Endothelial cell of umbilical vein (primary cell): ENCODE data around the gene CPNE8. TPM values are rescaled to one million over a fixed set of nuclear protein-coding genes. Genes with fewer than 3 reads are reported as not detected.

Experiments used
- BruUV-seq: library from RNA; stranded (reverse); fragments of 400-500 nt; replicated peaks from 2 replicates; lab custom pipeline; 2021; lab: Mats Ljungman, UMichigan
- CTCF ChIA-PET: fragments of 300-600, 350-600 bp; sonication (Branson Sonifier 250); formaldehyde crosslinking; loops from one replicate; lab custom pipeline; 2021; ENCODE audit warnings: antibody characterized with exemption, inconsistent platforms; lab: Charles Lee
- POLR2A ChIA-PET: fragments of 300-600, 350-600 bp; sonication (Branson Sonifier 250); formaldehyde crosslinking; loops from one replicate; lab custom pipeline; 2021; ENCODE audit warnings: antibody characterized with exemption, inconsistent platforms; lab: Charles Lee
- DNase-seq: peaks from one replicate; pipeline ENCODE4 v3.0.0-alpha.2; 2011; ENCODE audit warnings: low read depth, low spot score
- FAIRE-seq: peaks from 2 replicates; lab custom pipeline; 2011; peaks lifted over from hg19 to GRCh38; lab: Jason Lieb, UNC
- H2AFZ ChIP-seq: 2 replicates; pipeline ENCODE4 v1.6.0; 2012; ENCODE audit warnings: low read depth, low read length, control low read depth, inconsistent platforms
- H3K27ac ChIP-seq: 2 replicates; pipeline ENCODE4 v1.5.1; 2011; ENCODE audit warnings: low read depth, mild to moderate bottlenecking, control low read depth, low read length, moderate library complexity; ENCODE audit not compliant: insufficient read depth
- H3K27me3 ChIP-seq, 2 experiments: 2 replicates each; pipeline versions ENCODE4 v1.6.0 to v1.6.1; 2011; ENCODE audit warnings: low read length in 2 of 2, mixed read lengths in 1 of 2; ENCODE audit not compliant: control insufficient read depth in 2 of 2, insufficient read depth in 2 of 2
- H3K36me3 ChIP-seq, 2 experiments: 2 replicates in 1 of 2; 3 replicates in 1 of 2; pipeline ENCODE4 v1.5.1; 2011; ENCODE audit warnings: low read length in 2 of 2, mild to moderate bottlenecking in 1 of 2, moderate library complexity in 1 of 2; ENCODE audit not compliant: control insufficient read depth in 2 of 2, insufficient read depth in 2 of 2; ENCODE audit errors: extremely low read depth in 1 of 2
- H3K4me1 ChIP-seq: 3 replicates; pipeline ENCODE4 v1.5.1; 2011; ENCODE audit warnings: mild to moderate bottlenecking, low read length; ENCODE audit not compliant: control insufficient read depth, insufficient read depth; ENCODE audit errors: extremely low read depth
- H3K4me2 ChIP-seq: 2 replicates; pipeline ENCODE4 v1.6.1; 2011; ENCODE audit warnings: low read length, control low read depth, mixed read lengths; ENCODE audit not compliant: insufficient read depth
- H3K4me3 ChIP-seq, 3 experiments: fragments of 200-600 bp in 1 of 3; sonication (generic), shearing (Covaris generic) in 1 of 3; replicated peaks in 1 of 3; 2 replicates each; pipeline ENCODE4 v1.5.1; 2011 to 2016; ENCODE audit warnings: control low read depth in 3 of 3, low read length in 3 of 3, mild to moderate bottlenecking in 2 of 3, inconsistent platforms in 1 of 3, low read depth in 1 of 3, moderate library complexity in 1 of 3; ENCODE audit not compliant: insufficient read depth in 1 of 3
- H3K79me2 ChIP-seq: 2 replicates; pipeline ENCODE4 v1.6.0; 2012; ENCODE audit warnings: low read length, inconsistent platforms; ENCODE audit not compliant: control insufficient read depth, insufficient read depth
- H3K9ac ChIP-seq: replicated peaks from 2 replicates; pipeline ENCODE3; 2011; ENCODE audit warnings: low read length, control low read depth; ENCODE audit not compliant: insufficient read depth; ENCODE audit errors: extremely low read depth
- H3K9me1 ChIP-seq: replicated peaks from 3 replicates; pipeline ENCODE4 v1.6.0; 2011; ENCODE audit warnings: mild to moderate bottlenecking, low read length; ENCODE audit not compliant: control insufficient read depth, insufficient read depth; ENCODE audit errors: extremely low read depth
- H3K9me3 ChIP-seq: replicated peaks from 2 replicates; pipeline ENCODE4 v1.5.1; 2012; ENCODE audit warnings: low read length, inconsistent platforms; ENCODE audit not compliant: control insufficient read depth, insufficient read depth
- H4K20me1 ChIP-seq: replicated peaks from 2 replicates; pipeline ENCODE3; 2011; ENCODE audit warnings: mild to moderate bottlenecking, low read length; ENCODE audit not compliant: control insufficient read depth, insufficient read depth; ENCODE audit errors: extremely low read depth
- FOS ChIP-seq: IDR thresholded peaks from 2 replicates; pipeline ENCODE4 v1.6.1; 2011; ENCODE audit warnings: mild to moderate bottlenecking, low read length, moderate library complexity, borderline replicate concordance; ENCODE audit not compliant: insufficient read depth
- GATA2 ChIP-seq: IDR thresholded peaks from 2 replicates; pipeline ENCODE4 v1.7.0; 2011; ENCODE audit warnings: low read depth, mild to moderate bottlenecking, moderate library complexity, mixed read lengths, low read length; ENCODE audit not compliant: insufficient read length, insufficient read depth
- JUN ChIP-seq: IDR thresholded peaks from 2 replicates; pipeline ENCODE4 v1.6.1; 2011; ENCODE audit warnings: borderline replicate concordance, low read depth; ENCODE audit not compliant: insufficient read length, insufficient read depth
- MYC ChIP-seq: IDR thresholded peaks from one replicate; pipeline ENCODE4 v1.6.1; 2011; ENCODE audit warnings: mild to moderate bottlenecking, low read depth, low read length
- dilution Hi-C: fragments of 300-500 bp; cut with MboI; formaldehyde crosslinking; loops from one replicate; pipeline ENCODE4 v1.15.0; 2019; ENCODE audit warnings: low sequenced_read_pairs; ENCODE audit not compliant: extremely low pct_ligation_motif_present
- intact Hi-C: fragments of 100-400 bp; cut with micrococcal nuclease; formaldehyde crosslinking; loops from one replicate; pipeline ENCODE4 v1.10.0; 2022
- polyA plus RNA-seq, 4 experiments: library from polyadenylated mRNA; depleted of rRNA in 3 of 4; stranded (reverse) in 3 of 4; unstranded in 1 of 4; fragments of >200 nt; gene quantifications; 2 replicates each; pipeline versions ENCODE4 v1.2.1 to v1.2.3, GENCODE V29; 2011 to 2012; ENCODE audit warnings: missing spikeins in 1 of 4
- total RNA-seq: library from RNA; stranded (reverse); gene quantifications from 2 replicates; pipeline ENCODE4 v1.2.3, GENCODE V29; 2021
- TF ChIP-seq, protein P1 (sequence below): IDR thresholded peaks from 2 replicates; pipeline ENCODE4 v1.6.1; 2011; ENCODE audit not compliant: insufficient read depth, insufficient read length

CPNE8 gene
- total and polyA plus RNA-seq, 2 donors (not counting 3 experiments of a cell fraction or from before 2014, with no cell fraction given): 4.4 to 13.7 TPM

DNA sequence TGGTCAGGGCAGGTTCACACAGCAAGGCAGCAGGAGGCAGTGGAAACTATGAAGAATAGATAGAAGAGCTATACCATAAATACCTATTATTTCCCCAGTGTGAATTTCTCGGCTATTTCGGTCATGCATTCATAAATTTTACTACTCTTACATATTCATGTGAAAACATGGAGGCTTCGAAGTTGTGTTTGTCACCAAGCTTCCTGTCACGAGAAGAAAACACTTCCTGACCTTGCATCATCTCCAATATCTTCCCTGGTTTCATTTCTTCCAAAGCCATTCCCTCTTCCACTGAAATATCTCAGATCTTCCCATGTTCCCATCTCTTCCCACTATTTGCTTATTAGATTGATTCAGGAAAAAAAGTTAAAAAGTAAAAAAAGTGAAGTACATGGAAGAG is 80.4 kb downstream of the CPNE8 start:
- DNase-seq: no peak
- Histone ChIP-seq H3K27ac (no peak overlapping the region), H3K4me2 (no peak overlapping the region), H3K27me3 (no peaks in the 10 kb centered on the region), H3K4me1 (peaks cover 4% of the 10 kb centered on the region), H3K4me3 (no peak overlapping the region), H2AFZ (no peak overlapping the region), H3K79me2 (no peaks in the 10 kb centered on the region), H3K9ac (no peak overlapping the region), H3K9me1 (no peaks in the 10 kb centered on the region), H3K9me3 (no peaks in the 10 kb centered on the region), H4K20me1 (no peaks in the 10 kb centered on the region), H3K36me3 (no peaks in the 10 kb centered on the region)
- BruUV-seq: no TSS peak
- TF ChIP-seq MYC: no peak
- TF ChIP-seq, protein P1, sequence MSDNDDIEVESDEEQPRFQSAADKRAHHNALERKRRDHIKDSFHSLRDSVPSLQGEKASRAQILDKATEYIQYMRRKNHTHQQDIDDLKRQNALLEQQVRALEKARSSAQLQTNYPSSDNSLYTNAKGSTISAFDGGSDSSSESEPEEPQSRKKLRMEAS: no peak
- FAIRE-seq: no peak
- intact Hi-C loops (no loop called here), dilution Hi-C loops (no loop called here)
- ChIA-PET POLR2A (no interaction called here), CTCF (interaction anchor here (1.0 kb wide), 1 partner anchor 22 kb away, joined by 3 read pairs; no protein-coding TSS in a partner anchor)

DNA sequence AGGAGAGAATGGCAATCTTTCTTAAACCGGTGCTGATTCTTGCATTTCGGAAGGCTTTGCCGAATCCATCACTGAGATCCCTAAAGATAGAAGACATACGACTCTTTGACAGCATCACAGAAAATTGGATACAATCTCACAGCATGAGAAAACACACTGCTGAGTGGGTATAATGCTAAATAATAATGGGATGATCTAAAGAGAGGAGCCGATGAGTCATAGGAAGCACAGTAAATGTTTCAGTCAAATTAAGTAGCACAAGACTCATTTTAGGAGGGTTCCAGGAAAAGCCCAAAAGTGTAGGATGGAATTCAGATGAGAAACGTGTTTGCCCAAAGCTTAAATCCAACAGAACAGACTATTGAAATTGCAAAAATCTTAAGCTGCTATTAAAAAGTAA is 81.7 kb downstream of the CPNE8 start:
- dilution Hi-C loops: no loop called here
- TF ChIP-seq FOS (peak; percentile 63), GATA2 (no peak), JUN (peak; percentile 41)
- Histone ChIP-seq H3K9ac (no peak overlapping the region), H3K4me2 (no peak overlapping the region), H3K27ac (no peak overlapping the region), H3K36me3 (no peaks in the 10 kb centered on the region), H3K27me3 (no peaks in the 10 kb centered on the region), H3K9me1 (no peaks in the 10 kb centered on the region), H3K9me3 (no peaks in the 10 kb centered on the region), H2AFZ (no peak overlapping the region), H3K79me2 (no peaks in the 10 kb centered on the region), H3K4me3 (no peak overlapping the region), H3K4me1 (peaks cover 4% of the 10 kb centered on the region), H4K20me1 (no peaks in the 10 kb centered on the region)
- POLR2A ChIA-PET: no interaction called here
- CTCF ChIA-PET: interaction anchor here (1.0 to 1.1 kb wide), 2 partner anchors 24 to 88 kb away, joined by 3 read pairs; no protein-coding TSS in a partner anchor
- DNase-seq: peak; percentile 14
- no TSS peak for BruUV-seq
- intact Hi-C loops: no loop called here
- no peak for FAIRE-seq
